Measurements from ENCODE around the gene FLNC. TPM values are rescaled to one million over a fixed set of nuclear protein-coding genes. Genes with fewer than 3 reads are reported as not detected.

The FLNC gene
- total RNA-seq, 1 donor from 2014 or later: 149 TPM

GRCh38 chr7:128854396-128854795 is 24.2 kb downstream of the FLNC start:
- TF ChIP-seq, protein P1, sequence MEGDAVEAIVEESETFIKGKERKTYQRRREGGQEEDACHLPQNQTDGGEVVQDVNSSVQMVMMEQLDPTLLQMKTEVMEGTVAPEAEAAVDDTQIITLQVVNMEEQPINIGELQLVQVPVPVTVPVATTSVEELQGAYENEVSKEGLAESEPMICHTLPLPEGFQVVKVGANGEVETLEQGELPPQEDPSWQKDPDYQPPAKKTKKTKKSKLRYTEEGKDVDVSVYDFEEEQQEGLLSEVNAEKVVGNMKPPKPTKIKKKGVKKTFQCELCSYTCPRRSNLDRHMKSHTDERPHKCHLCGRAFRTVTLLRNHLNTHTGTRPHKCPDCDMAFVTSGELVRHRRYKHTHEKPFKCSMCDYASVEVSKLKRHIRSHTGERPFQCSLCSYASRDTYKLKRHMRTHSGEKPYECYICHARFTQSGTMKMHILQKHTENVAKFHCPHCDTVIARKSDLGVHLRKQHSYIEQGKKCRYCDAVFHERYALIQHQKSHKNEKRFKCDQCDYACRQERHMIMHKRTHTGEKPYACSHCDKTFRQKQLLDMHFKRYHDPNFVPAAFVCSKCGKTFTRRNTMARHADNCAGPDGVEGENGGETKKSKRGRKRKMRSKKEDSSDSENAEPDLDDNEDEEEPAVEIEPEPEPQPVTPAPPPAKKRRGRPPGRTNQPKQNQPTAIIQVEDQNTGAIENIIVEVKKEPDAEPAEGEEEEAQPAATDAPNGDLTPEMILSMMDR (conservative IDR thresholded peaks at IDR 0.05; ENCODE audit: low read depth, low read length): no peak
- no peak overlapping the region for H3K4me3 ChIP-seq (ENCODE audit: low read depth, low read length)
- no peak for DNase-seq (ENCODE audit: low read depth)

DNA sequence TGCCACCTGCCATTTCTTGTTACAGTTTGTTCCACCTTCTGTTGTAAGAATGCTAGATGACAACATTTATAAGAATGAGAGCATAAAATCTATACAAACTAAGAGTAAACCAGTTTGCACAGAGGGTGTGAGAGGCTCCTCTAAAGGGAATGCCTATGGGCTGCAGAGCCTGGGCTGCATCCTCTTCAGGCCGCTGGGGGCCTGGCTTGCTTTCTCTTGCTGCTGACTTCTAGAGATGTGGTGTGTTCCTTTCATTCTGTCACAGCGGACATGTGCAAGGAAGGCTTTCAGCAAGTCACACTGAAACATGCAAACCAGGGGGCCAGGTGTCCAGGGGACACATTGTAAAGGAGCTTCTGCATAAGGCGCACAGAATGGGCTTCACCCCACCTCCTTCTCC is 25.4 kb downstream of the FLNC start:
- H3K4me3 ChIP-seq (ENCODE audit: low read depth, low read length): no peak overlapping the region
- TF ChIP-seq, protein P1 (conservative IDR thresholded peaks at IDR 0.05; ENCODE audit: low read depth, low read length): no peak
- no peak for DNase-seq (ENCODE audit: low read depth)

GRCh38 chr7:128856001-128856718 is 26.0 kb downstream of the FLNC start:
- H3K4me3 ChIP-seq (ENCODE audit: low read depth, low read length): no peak overlapping the region
- DNase-seq (ENCODE audit: low read depth): no peak
- TF ChIP-seq, protein P1 (conservative IDR thresholded peaks at IDR 0.05; ENCODE audit: low read depth, low read length): no peak

DNA sequence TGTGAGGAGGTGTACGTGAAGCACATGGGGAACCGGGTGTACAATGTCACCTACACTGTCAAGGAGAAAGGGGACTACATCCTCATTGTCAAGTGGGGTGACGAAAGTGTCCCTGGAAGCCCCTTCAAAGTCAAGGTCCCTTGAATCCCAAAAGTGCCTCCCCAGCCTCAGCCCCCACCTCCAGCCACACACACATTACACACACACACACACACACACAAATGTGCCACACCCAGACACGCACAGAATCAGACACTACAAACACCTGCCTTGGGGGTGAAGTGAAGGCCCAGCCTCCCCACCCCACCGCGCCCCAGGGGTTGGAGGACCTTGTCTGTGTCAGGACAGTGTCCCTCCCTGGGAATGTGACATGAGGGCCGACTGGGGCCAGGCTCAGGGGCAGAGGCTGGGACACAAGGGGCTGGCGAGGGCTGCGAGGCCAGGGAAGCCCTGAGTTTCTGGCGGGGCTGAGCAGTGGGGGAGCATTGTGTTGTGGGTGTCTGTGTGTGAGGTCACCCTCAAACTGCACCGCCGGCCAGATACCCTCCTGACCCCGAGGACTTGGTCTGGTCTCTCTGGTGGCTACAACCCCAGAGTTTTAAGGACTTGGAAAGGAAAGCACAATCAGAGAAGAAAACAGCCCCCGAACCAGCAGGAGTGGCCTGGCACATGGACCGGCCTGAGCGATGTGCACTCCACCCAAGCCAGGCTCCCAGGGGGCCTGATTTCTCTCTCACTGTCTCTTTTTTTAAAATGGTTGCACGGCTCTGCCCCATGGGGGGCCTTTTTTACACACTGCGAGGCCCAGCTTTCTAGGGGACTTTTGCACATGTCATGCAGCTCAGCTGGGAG is 28.4 kb downstream of the FLNC start:
- TF ChIP-seq, protein P1 (conservative IDR thresholded peaks at IDR 0.05; ENCODE audit: low read depth, low read length): no peak
- no peak overlapping the region for H3K4me3 ChIP-seq (ENCODE audit: low read depth, low read length)
- no peak for DNase-seq (ENCODE audit: low read depth)

DNA sequence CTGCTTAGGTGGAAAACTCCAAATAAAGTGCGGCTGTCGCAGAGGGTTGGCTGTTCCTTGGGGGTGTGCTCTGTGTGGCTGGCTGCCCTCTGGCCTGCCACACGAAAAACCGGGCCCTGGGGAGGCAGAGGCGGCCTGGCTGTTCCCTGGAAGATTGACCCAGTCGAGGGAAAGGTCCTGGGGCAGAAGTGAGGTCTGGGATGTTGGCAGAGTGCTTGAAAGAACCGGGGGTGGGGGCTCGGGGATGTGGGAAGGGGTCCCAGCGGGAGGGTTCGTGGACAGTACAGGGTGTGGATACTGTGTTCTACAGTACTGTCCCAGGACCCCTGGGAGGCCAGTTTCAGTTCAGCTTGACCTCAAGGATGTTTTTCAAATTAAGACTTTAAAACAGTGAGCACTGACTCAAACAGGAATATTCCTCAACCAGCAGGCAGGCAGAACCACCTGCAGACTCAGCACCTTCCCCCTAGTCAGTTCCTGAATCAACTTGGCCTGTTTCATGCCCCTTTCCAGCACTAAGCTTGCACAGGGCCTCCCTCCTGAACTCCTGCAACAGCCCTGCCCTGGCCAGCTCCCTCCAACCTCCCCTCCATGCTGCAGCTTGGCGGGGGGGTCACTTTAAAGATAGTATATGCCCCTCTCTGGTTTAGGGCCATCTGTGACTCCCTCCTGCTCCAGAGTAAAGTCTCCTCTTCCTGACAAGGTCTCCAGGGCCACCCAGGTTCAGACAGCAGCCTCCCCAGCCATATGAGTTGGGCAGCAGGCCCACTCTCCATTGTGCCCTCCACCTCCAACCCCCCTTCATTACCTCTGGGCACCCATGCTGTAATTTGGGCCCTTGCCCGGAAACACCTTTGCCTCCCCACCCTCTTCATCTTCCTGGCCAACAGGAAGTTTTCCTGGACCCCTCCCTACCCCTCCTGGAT is 29.3 kb downstream of the FLNC start:
- DNase-seq (ENCODE audit: low read depth): no peak
- TF ChIP-seq, protein P1 (conservative IDR thresholded peaks at IDR 0.05; ENCODE audit: low read depth, low read length): no peak
- H3K4me3 ChIP-seq (ENCODE audit: low read depth, low read length): no peak overlapping the region

DNA sequence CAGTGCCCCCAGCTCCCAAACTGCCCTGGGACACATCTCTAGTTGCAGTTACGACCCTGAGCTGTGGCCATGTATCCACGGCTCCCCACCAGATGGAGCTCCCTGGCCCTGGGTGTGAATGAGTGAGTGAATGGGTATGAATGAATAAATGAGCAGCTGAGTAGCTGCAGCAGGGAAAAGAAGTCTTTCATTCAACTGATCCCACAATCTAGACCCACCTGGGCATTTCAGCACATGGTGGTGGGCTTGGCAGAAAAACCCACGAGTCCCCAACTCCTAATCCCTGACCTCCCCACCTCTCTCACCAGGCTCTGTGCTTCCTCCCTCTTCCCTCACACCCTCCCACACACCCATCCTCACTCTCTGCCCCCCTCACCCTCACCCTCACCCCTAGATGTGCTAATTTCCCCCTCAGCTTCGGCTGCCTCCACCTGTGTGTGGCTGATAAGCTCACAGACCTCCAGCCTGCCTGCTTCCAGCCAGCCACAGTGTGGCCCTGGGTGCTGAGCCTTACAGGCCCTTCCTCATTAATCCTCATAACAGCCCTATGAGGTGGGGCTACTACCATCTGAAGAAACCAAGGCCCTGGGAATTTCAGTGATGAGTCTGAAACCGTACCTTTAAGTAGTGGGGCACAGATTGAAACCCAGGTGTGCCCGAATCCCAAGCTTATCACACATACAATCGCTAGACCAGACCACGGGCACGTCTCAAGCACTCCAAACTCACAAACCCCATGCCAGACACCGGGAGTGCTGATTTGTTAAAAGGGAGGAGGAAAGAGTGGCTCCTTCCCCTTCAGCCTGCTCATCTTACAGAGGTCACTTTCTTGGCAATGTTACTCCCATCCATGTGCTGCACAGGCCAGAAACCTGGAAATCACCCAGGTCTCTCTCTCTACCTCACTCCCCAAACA is 30.2 kb downstream of the FLNC start:
- DNase-seq (ENCODE audit: low read depth): no peak
- TF ChIP-seq, protein P1 (conservative IDR thresholded peaks at IDR 0.05; ENCODE audit: low read depth, low read length): peak; percentile 37
- H3K4me3 ChIP-seq (ENCODE audit: low read depth, low read length): no peak overlapping the region
